SK-N-SH (cell line): Measurements from ENCODE around the gene AKT3. TPM values are rescaled to one million over a fixed set of nuclear protein-coding genes. Genes with fewer than 3 reads are reported as not detected.

Experiments used
- CTCF ChIA-PET: fragments of 300-600, 350-600 bp; formaldehyde crosslinking; extraction: SDS; loops from one replicate; lab custom pipeline; 2021; lab: Yijun Ruan, JAX
- POLR2A ChIA-PET: fragments of 350-600 bp; sonication (Branson Sonifier 250); formaldehyde crosslinking; extraction: SDS; loops from one replicate; lab custom pipeline; 2020; ENCODE audit warnings: antibody characterized with exemption, inconsistent platforms; lab: Yijun Ruan, JAX
- DNase-seq: peaks from one replicate; pipeline ENCODE4 v3.0.0; 2012
- H2AFZ ChIP-seq: fragments of 200-600 bp; sonication (generic); 2 replicates; pipeline ENCODE4 v1.8.1; 2016; ENCODE audit warnings: antibody characterized with exemption, mild to moderate bottlenecking, low read depth
- H3F3A ChIP-seq: fragments of 200-600 bp; sonication (generic); replicated peaks from 2 replicates; pipeline ENCODE3; 2016; ENCODE audit warnings: antibody characterized with exemption, mild to moderate bottlenecking; ENCODE audit not compliant: insufficient read depth
- H3K27ac ChIP-seq, 2 experiments: fragments of 200-500 bp in 1 of 2; fragments of 200-600 bp in 1 of 2; sonication (Bioruptor generic) in 1 of 2; sonication (generic), shearing (Covaris generic) in 1 of 2; 2 replicates each; pipeline versions ENCODE4 v1.5.1 to v1.6.1; 2014 to 2016; ENCODE audit warnings: low read depth in 2 of 2, inconsistent platforms in 1 of 2, low read length in 1 of 2, mild to moderate bottlenecking in 1 of 2, mixed read lengths in 1 of 2
- H3K27me3 ChIP-seq: fragments of 200-600 bp; sonication (generic), shearing (Covaris generic); 2 replicates; pipeline ENCODE4 v1.6.1; 2016; ENCODE audit warnings: mixed run types; ENCODE audit not compliant: insufficient read depth
- H3K36me3 ChIP-seq, 2 experiments: fragments of 200-500 bp in 1 of 2; fragments of 200-600 bp in 1 of 2; sonication (Bioruptor generic) in 1 of 2; sonication (generic) in 1 of 2; replicated peaks in 1 of 2; 2 replicates each; pipeline versions ENCODE3 to v1.5.1; 2014 to 2016; ENCODE audit warnings: low read length in 1 of 2, mild to moderate bottlenecking in 1 of 2; ENCODE audit not compliant: insufficient read depth in 2 of 2, control insufficient read depth in 1 of 2
- H3K4me1 ChIP-seq, 2 experiments: fragments of 200-500 bp in 1 of 2; fragments of 200-600 bp in 1 of 2; sonication (Bioruptor generic) in 1 of 2; sonication (generic), shearing (Covaris generic) in 1 of 2; 2 replicates each; pipeline versions ENCODE4 v1.5.1 to v1.6.1; 2014 to 2016; ENCODE audit warnings: low read depth in 1 of 2, low read length in 1 of 2, mixed run types in 1 of 2; ENCODE audit not compliant: insufficient read depth in 2 of 2, control insufficient read depth in 1 of 2
- H3K4me2 ChIP-seq: fragments of 200-600 bp; sonication (generic), shearing (Covaris generic); 2 replicates; pipeline ENCODE4 v1.6.1; 2017; ENCODE audit warnings: mixed run types
- H3K4me3 ChIP-seq, 2 experiments: fragments of 200-500 bp in 1 of 2; fragments of 200-600 bp in 1 of 2; sonication (Bioruptor generic) in 1 of 2; sonication (generic), shearing (Covaris generic) in 1 of 2; 2 replicates each; pipeline versions ENCODE4 v1.5.1 to v1.8.1; 2014 to 2016; ENCODE audit warnings: low read depth in 2 of 2, inconsistent platforms in 1 of 2, low read length in 1 of 2, mild to moderate bottlenecking in 1 of 2, mixed read lengths in 1 of 2, moderate library complexity in 1 of 2
- H3K79me2 ChIP-seq: fragments of 200-600 bp; sonication (generic); 2 replicates; pipeline ENCODE4 v1.8.1; 2017; ENCODE audit warnings: mild to moderate bottlenecking; ENCODE audit not compliant: insufficient read depth
- H3K9ac ChIP-seq: fragments of 200-600 bp; sonication (generic); 2 replicates; pipeline ENCODE4 v1.6.1; 2017; ENCODE audit warnings: mixed run types
- H3K9me2 ChIP-seq: fragments of 200-600 bp; sonication (generic); 2 replicates; pipeline ENCODE4 v1.6.1; 2017; ENCODE audit warnings: mixed run types
- H3K9me3 ChIP-seq: fragments of 200-600 bp; sonication (generic); 2 replicates; pipeline ENCODE4 v1.6.1; 2017; ENCODE audit warnings: mixed run types, mild to moderate bottlenecking, moderate library complexity
- H4K20me1 ChIP-seq: fragments of 200-600 bp; sonication (generic); 2 replicates; pipeline ENCODE4 v1.6.1; 2017; ENCODE audit warnings: mild to moderate bottlenecking, mixed run types; ENCODE audit not compliant: insufficient read depth
- CHD2 ChIP-seq: fragments of 150-350 bp; IDR thresholded peaks from 2 replicates; pipeline ENCODE4 v1.6.1; 2018; ENCODE audit warnings: low read length; ENCODE audit not compliant: partially characterized antibody
- IRF3 ChIP-seq: fragments of 150-350 bp; IDR thresholded peaks from 2 replicates; pipeline ENCODE4 v1.6.1; 2016; ENCODE audit warnings: mild to moderate bottlenecking, low read depth, low read length
- NRF1 ChIP-seq: IDR thresholded peaks from 2 replicates; pipeline ENCODE4 v1.6.1; 2012; ENCODE audit warnings: low read depth, mild to moderate bottlenecking, low read length
- whole genome bisulfite sequencing: methylation state at CpG from one replicate; pipeline ENCODE4 v1.1.6; 2017; ENCODE audit warnings: low lambda C conversion rate; 5-methylcytosine and 5-hydroxymethylcytosine counted together
- polyA plus RNA-seq, 3 experiments: library from polyadenylated mRNA; depleted of rRNA; stranded (reverse); fragments of >200 nt; gene quantifications; 2 replicates each; pipeline ENCODE4 v1.2.3, GENCODE V29; 2012
- TF ChIP-seq, protein P1 (sequence below): IDR thresholded peaks from 2 replicates; pipeline ENCODE4 v1.4.0; 2012; ENCODE audit warnings: low read depth, borderline replicate concordance
- TF ChIP-seq, protein P2 (sequence below): fragments of 200-600 bp; sonication (generic); IDR thresholded peaks from 2 replicates; pipeline ENCODE4 v1.6.1; 2017; ENCODE audit warnings: antibody characterized with exemption, mild to moderate bottlenecking, moderate library complexity

Gene AKT3
- polyA plus RNA-seq, 1 of the 3 experiments (the other 2 are of a cell fraction), result 12.7 TPM

DNA sequence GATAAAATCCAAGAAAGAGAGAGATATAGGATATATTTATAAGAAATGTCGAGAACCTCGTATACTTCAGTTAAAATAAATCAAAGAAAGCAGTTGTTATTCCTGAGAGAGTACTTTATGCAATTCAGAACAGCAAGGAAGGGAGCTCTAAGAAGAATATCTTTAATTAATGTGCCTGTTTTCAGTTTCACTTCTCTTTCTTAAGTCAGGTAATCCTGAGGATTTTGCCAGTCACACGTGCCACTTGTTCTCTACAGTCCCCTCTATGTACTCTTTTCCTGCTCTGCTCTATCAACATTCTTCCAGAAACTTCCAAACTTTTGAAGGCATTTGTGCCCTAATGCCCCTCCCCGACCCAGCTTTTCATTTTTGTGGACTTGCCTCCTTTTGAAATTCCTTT lies 211.9 kb downstream of the AKT3 start:
- CTCF ChIA-PET, result no interaction called here
- H3K4me2 ChIP-seq, result no peak overlapping the region
- no peak for DNase-seq
- H3K9me2 ChIP-seq, result no peaks in the 10 kb centered on the region
- WGBS, result 90% methylated on average over 4 of the region's 4 CpGs
- H3K79me2 ChIP-seq, result 0 out of 2 replicates have a peak, but pooled peaks cover 13% of the 10 kb centered on the region
- H3K27ac ChIP-seq, result no peak overlapping the region
- H3K4me1 ChIP-seq, result no peaks in the 10 kb centered on the region
- H4K20me1 ChIP-seq, result no peaks in the 10 kb centered on the region
- H3F3A ChIP-seq, result peaks cover 20% of the 10 kb centered on the region
- no peak overlapping the region for H2AFZ ChIP-seq
- H3K4me3 ChIP-seq, result no peak overlapping the region
- POLR2A ChIA-PET, result no interaction called here
- H3K36me3 ChIP-seq, result peaks cover 29 to 49% of the 10 kb centered on the region in 2 experiments
- no peak overlapping the region for H3K9ac ChIP-seq
- no peaks in the 10 kb centered on the region for H3K27me3 ChIP-seq
- TF ChIP-seq, protein P1, sequence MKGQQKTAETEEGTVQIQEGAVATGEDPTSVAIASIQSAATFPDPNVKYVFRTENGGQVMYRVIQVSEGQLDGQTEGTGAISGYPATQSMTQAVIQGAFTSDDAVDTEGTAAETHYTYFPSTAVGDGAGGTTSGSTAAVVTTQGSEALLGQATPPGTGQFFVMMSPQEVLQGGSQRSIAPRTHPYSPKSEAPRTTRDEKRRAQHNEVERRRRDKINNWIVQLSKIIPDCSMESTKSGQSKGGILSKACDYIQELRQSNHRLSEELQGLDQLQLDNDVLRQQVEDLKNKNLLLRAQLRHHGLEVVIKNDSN, result no peak
- TF ChIP-seq IRF3 (no peak), NRF1 (no peak)
- H3K9me3 ChIP-seq, result peaks cover 9% of the 10 kb centered on the region; the same call in 1 of the 2 replicates

GRCh38 chr1:243628476-243628907 lies 221.6 kb downstream of the AKT3 start:
- DNase-seq, result no peak
- TF ChIP-seq IRF3 (no peak), CHD2 (no peak)
- TF ChIP-seq, protein P2, sequence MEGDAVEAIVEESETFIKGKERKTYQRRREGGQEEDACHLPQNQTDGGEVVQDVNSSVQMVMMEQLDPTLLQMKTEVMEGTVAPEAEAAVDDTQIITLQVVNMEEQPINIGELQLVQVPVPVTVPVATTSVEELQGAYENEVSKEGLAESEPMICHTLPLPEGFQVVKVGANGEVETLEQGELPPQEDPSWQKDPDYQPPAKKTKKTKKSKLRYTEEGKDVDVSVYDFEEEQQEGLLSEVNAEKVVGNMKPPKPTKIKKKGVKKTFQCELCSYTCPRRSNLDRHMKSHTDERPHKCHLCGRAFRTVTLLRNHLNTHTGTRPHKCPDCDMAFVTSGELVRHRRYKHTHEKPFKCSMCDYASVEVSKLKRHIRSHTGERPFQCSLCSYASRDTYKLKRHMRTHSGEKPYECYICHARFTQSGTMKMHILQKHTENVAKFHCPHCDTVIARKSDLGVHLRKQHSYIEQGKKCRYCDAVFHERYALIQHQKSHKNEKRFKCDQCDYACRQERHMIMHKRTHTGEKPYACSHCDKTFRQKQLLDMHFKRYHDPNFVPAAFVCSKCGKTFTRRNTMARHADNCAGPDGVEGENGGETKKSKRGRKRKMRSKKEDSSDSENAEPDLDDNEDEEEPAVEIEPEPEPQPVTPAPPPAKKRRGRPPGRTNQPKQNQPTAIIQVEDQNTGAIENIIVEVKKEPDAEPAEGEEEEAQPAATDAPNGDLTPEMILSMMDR, result no peak
- H3F3A ChIP-seq, result no peaks in the 10 kb centered on the region
- no peak overlapping the region for H2AFZ ChIP-seq
- H4K20me1 ChIP-seq, result no peaks in the 10 kb centered on the region
- H3K4me1 ChIP-seq, result no peaks in the 10 kb centered on the region
- no peaks in the 10 kb centered on the region for H3K9me2 ChIP-seq
- no peak overlapping the region for H3K27ac ChIP-seq
- CTCF ChIA-PET, result interaction anchor here (1.3 kb wide), 1 partner anchor 16 kb away, joined by 4 read pairs; no protein-coding TSS in a partner anchor
- H3K9ac ChIP-seq, result no peak overlapping the region
- WGBS, result 94% methylated on average over 2 of the region's 2 CpGs
- H3K36me3 ChIP-seq, result peaks cover 31 to 69% of the 10 kb centered on the region in 2 experiments
- no peaks in the 10 kb centered on the region for H3K27me3 ChIP-seq
- H3K4me2 ChIP-seq, result no peak overlapping the region
- H3K4me3 ChIP-seq, result no peak overlapping the region
- peaks cover 4% of the 10 kb centered on the region; the same call in 1 of the 2 replicates for H3K79me2 ChIP-seq
- no peaks in the 10 kb centered on the region for H3K9me3 ChIP-seq
- POLR2A ChIA-PET, result no interaction called here
